Neuron (in vitro differentiated cells): ENCODE results near the gene PSMB7.

ENCODE experiments used
- H2AFZ ChIP-seq: one replicate; pipeline ENCODE4 v1.6.1; 2013; ENCODE audit warnings: low read depth, mild to moderate bottlenecking, inconsistent platforms, low read length, moderate library complexity
- H3K27me3 ChIP-seq: one replicate; pipeline ENCODE4 v1.6.1; 2013; ENCODE audit warnings: low read length; ENCODE audit not compliant: insufficient read depth
- H3K36me3 ChIP-seq: one replicate; pipeline ENCODE4 v1.6.1; 2013; ENCODE audit warnings: low read length; ENCODE audit not compliant: insufficient read depth
- H3K4me1 ChIP-seq: one replicate; pipeline ENCODE4 v1.6.1; 2013; ENCODE audit warnings: low read length; ENCODE audit not compliant: insufficient read depth
- H3K4me3 ChIP-seq: 2 replicates; pipeline ENCODE4 v1.5.1; 2013; ENCODE audit warnings: mild to moderate bottlenecking, low read length, moderate library complexity
- H3K9me3 ChIP-seq: one replicate; pipeline ENCODE4 v1.6.1; 2013; ENCODE audit warnings: low read length

PSMB7 gene

DNA sequence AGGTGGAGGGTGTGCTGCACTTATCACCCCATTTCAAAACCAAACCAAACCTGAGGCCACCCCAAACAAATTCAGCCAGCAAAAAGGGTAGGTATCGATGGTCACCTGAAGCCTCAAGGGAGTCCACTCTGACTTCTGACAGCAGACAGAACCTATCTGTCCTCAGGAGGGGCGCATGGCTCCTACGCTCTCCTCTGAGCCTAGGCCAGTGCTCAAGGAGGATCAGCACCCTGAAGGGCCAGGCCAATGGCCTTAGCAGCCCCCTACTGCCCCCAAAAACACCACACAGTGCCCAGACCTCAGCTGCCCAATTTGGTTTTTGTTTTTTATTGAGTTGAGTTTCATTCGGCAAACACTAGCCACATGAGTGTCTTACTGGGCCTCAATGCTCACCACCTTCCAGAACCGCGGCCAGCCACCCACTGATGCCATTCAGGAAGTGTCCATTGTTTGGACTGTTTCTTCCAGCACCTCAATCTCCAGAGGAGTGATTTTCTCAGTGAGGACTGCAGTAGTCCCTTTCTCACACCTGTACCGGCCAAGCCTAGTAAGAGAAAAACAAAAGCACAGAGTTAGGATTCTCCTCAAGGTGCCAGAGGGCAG, 62.0 kb downstream of the PSMB7 start:
- Histone ChIP-seq H3K4me1 (peaks cover 25% of the 10 kb centered on the region), H3K36me3 (peaks cover 68% of the 10 kb centered on the region), H3K4me3 (no peak overlapping the region), H2AFZ (no peak overlapping the region), H3K27me3 (no peaks in the 10 kb centered on the region), H3K9me3 (no peaks in the 10 kb centered on the region)

- H3K9me3 ChIP-seq, result no peaks in the 10 kb centered on the region
- H2AFZ ChIP-seq, result no peak overlapping the region
- no peak overlapping the region for H3K4me3 ChIP-seq
- peaks cover 25% of the 10 kb centered on the region for H3K4me1 ChIP-seq
- peaks cover 74% of the 10 kb centered on the region for H3K36me3 ChIP-seq
- H3K27me3 ChIP-seq, result no peaks in the 10 kb centered on the region
These were observed 62.6 kb downstream of the PSMB7 start for GRCh38 chr9:124352616-124353015.

GRCh38 chr9:124351672-124352468, 63.4 kb downstream of the PSMB7 start:
- no peaks in the 10 kb centered on the region for H3K9me3 ChIP-seq
- H3K4me1 ChIP-seq, result peaks cover 25% of the 10 kb centered on the region
- H3K4me3 ChIP-seq, result no peak overlapping the region
- peaks cover 75% of the 10 kb centered on the region for H3K36me3 ChIP-seq
- no peak overlapping the region for H2AFZ ChIP-seq
- H3K27me3 ChIP-seq, result no peaks in the 10 kb centered on the region

DNA sequence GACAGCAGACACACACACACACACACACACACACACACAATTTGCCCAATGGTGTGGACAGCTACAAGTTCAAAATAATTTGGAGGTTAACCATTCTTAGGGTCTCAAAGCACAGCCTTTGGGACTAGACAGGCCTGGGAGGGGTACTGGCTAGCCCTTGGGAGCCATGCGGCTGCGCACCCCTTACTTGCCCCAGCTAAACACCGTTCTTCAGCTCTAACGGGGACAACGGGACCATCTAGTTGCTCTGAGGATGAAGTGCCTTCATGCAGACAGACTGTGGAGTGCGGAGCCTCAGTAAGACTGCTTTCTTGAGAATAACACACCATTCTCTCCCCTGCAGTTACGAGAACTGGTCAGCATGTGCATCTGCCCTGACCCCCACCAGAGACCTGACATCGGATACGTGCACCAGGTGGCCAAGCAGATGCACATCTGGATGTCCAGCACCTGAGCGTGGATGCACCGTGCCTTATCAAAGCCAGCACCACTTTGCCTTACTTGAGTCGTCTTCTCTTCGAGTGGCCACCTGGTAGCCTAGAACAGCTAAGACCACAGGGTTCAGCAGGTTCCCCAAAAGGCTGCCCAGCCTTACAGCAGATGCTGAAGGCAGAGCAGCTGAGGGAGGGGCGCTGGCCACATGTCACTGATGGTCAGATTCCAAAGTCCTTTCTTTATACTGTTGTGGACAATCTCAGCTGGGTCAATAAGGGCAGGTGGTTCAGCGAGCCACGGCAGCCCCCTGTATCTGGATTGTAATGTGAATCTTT, 64.6 kb downstream of the PSMB7 start:
- Histone ChIP-seq H3K27me3 (no peaks in the 10 kb centered on the region), H3K4me3 (no peak overlapping the region), H3K36me3 (peaks cover 70% of the 10 kb centered on the region), H3K9me3 (no peaks in the 10 kb centered on the region), H3K4me1 (peaks cover 25% of the 10 kb centered on the region), H2AFZ (no peak overlapping the region)

- Histone ChIP-seq H3K9me3 (no peaks in the 10 kb centered on the region), H3K36me3 (peaks cover 65% of the 10 kb centered on the region), H3K4me1 (peaks cover 25% of the 10 kb centered on the region), H3K4me3 (no peak overlapping the region), H3K27me3 (no peaks in the 10 kb centered on the region), H2AFZ (no peak overlapping the region)
These were observed 65.4 kb downstream of the PSMB7 start for GRCh38 chr9:124349675-124350493.

DNA sequence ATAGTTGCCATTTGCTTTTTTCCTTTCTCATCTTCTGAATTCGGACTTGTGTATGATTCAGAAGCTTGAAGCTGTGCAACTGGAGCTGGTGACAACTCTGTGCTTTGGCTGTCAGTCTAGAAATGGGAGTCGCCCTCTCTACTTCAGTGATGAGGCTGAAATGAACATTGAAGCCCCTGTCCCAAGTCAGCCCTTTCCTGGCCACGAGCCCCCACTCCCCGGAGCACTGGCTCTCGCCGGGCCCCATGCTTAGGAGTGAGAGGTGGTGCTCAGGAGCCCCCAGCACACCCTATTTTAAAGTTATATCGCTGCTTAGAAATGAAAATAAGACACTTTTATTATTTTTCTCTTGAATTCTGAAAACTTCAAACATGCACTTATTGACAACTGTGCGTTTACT, 66.0 kb downstream of the PSMB7 start:
- H2AFZ ChIP-seq, result no peak overlapping the region
- H3K36me3 ChIP-seq, result peaks cover 60% of the 10 kb centered on the region
- no peaks in the 10 kb centered on the region for H3K27me3 ChIP-seq
- H3K9me3 ChIP-seq, result no peaks in the 10 kb centered on the region
- H3K4me1 ChIP-seq, result peaks cover 25% of the 10 kb centered on the region
- no peak overlapping the region for H3K4me3 ChIP-seq

GRCh38 chr9:124348831-124349230, 66.4 kb downstream of the PSMB7 start:
- Histone ChIP-seq H3K4me3 (no peak overlapping the region), H2AFZ (no peak overlapping the region), H3K36me3 (peaks cover 58% of the 10 kb centered on the region), H3K4me1 (peaks cover 25% of the 10 kb centered on the region), H3K9me3 (no peaks in the 10 kb centered on the region), H3K27me3 (no peaks in the 10 kb centered on the region)

GRCh38 chr9:124348363-124348762, 66.9 kb downstream of the PSMB7 start:
- no peak overlapping the region for H3K4me3 ChIP-seq
- H3K36me3 ChIP-seq, result peaks cover 55% of the 10 kb centered on the region
- H2AFZ ChIP-seq, result no peak overlapping the region
- no peaks in the 10 kb centered on the region for H3K27me3 ChIP-seq
- H3K9me3 ChIP-seq, result no peaks in the 10 kb centered on the region
- H3K4me1 ChIP-seq, result peaks cover 25% of the 10 kb centered on the region

GRCh38 chr9:124347968-124348358, 67.3 kb downstream of the PSMB7 start:
- Histone ChIP-seq H2AFZ (no peak overlapping the region), H3K36me3 (peaks cover 51% of the 10 kb centered on the region), H3K27me3 (no peaks in the 10 kb centered on the region), H3K4me3 (no peak overlapping the region), H3K9me3 (no peaks in the 10 kb centered on the region), H3K4me1 (peaks cover 25% of the 10 kb centered on the region)

DNA sequence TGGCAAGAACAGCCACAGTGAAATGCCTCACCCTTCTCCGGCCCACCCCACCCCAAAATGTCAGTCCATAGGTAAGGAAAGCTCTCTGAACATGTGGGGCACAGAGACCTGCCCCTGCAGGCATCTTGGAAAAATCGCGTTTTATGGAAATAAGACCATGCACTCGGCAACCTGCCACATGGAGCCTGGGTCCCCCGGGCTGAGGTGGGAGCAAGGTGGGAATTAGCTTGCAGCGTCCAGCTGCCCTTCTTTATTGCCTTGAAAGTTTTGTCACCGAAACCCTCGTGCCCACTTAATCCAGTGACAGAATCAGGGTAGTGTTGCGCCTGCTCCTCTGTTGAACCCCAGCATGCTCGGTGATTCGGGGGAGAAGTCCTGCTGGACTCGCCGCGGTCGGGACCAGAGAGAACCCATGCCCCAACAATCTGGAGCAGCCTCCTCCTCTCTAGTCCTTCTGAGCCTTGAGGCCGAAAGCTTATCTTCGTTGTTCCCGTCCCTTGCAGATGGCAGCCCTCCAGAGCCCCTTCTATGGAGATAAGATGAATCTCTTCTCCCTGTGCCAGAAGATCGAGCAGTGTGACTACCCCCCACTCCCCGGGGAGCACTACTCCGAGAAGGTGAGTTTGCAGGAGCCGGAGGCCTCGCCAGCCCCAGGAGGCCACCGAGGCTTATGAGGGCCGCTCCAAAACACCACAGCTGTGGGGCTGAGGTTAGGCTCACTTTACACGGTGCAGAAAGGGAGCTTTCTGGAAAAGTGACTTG, 67.9 kb downstream of the PSMB7 start:
- no peaks in the 10 kb centered on the region for H3K27me3 ChIP-seq
- H3K9me3 ChIP-seq, result no peaks in the 10 kb centered on the region
- H3K36me3 ChIP-seq, result peaks cover 46% of the 10 kb centered on the region
- H3K4me3 ChIP-seq, result no peak overlapping the region
- peaks cover 25% of the 10 kb centered on the region for H3K4me1 ChIP-seq
- H2AFZ ChIP-seq, result no peak overlapping the region

DNA sequence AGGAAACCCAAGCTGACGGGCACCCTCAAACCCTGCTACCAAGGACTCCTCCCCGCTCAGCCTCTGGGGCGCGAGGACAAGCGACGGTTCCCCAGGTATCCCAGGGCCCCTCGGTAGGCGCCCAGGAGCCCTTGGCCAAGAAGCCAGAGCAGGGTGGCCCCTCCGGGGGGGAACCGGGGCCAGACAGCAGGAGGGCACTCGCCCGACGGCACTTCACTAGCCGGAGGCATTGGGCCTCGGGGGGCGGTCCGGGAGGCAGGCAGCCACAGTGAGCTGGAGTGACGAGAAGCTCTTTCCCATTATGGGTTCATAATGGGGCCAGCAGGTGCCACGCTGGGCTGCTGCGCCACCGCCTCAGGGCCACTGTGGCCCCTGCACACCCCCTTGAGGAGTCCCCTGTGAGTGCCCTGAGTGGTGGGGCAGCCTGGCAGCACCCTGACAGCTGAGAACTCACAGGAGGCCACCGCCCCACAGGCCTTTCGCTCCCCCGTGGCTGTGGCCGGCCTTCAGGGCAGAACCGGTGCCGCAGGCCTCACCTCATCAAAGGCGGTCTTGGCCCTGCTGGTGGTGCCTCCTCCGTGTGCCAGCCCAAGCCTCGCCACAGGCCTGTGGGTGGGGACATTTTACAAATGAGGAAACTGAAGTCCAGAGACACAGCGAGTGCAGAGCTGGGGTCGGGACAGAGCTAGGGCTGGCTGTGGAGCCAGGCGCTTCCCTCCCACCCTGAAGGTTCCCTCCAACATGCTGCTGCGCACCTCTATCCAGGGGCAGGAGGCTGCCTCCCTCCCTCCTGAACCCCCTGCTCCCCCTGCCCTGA, 68.7 kb downstream of the PSMB7 start:
- Histone ChIP-seq H3K36me3 (peaks cover 41% of the 10 kb centered on the region), H3K9me3 (no peaks in the 10 kb centered on the region), H3K27me3 (no peaks in the 10 kb centered on the region), H3K4me1 (peaks cover 24% of the 10 kb centered on the region), H2AFZ (no peak overlapping the region), H3K4me3 (no peak overlapping the region)
